Stimulated activated CD4-positive, alpha-beta T cell treated with anti-CD3 and anti-CD28 coated beads, TNF-alpha, amount 100 ng/mL, for 24 hours (primary cell): ENCODE measurements around the gene TGFBR2.

Experiments
- DNase-seq, 3 experiments: peaks; one replicate each; pipeline ENCODE4 v3.0.0-alpha.2; 2020; ENCODE audit warnings: low read depth in 3 of 3

TGFBR2 gene

DNA sequence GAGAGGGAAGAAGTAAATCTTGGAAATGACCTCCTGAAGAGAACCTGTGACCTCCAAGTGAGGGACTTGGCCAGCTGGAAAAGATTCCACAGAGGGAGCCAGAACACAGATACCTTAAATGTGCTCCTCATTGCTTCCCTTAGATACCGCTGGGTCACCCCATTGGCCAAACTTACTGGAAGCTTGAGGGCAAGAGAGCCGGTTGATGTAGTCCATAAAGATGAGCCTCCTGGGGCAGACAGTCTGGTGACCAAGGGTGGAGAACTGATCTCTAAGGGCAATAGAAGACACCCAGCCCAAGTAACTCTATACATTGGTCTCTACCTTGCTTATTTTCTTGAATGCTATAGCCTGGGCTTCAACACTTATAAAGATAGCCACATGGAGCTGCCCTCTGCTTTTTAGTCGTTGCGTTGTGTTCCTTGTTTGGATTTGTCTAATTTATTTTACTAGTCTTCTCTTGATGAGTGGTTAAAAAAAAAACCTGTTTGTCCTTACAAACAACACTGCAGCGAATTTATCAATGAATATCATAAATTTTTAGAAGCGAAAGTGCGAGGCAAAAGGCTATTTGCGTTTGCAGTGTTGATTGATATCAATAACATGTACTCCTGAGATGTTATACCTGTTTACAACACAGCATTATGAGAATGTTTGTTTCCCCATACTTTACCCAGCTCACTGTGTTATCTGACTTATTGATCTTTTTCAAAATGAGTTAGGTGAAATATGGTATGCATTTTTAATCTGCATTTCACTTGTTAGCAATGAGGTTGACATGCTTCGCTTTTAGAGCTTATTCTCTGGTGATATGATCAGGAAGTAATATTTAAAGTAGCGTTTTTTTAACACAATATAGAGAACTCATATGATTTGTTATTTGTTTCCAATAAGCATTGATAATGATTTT lies 31.2 kb downstream of the TGFBR2 start:
- DNase-seq: no peak

DNA sequence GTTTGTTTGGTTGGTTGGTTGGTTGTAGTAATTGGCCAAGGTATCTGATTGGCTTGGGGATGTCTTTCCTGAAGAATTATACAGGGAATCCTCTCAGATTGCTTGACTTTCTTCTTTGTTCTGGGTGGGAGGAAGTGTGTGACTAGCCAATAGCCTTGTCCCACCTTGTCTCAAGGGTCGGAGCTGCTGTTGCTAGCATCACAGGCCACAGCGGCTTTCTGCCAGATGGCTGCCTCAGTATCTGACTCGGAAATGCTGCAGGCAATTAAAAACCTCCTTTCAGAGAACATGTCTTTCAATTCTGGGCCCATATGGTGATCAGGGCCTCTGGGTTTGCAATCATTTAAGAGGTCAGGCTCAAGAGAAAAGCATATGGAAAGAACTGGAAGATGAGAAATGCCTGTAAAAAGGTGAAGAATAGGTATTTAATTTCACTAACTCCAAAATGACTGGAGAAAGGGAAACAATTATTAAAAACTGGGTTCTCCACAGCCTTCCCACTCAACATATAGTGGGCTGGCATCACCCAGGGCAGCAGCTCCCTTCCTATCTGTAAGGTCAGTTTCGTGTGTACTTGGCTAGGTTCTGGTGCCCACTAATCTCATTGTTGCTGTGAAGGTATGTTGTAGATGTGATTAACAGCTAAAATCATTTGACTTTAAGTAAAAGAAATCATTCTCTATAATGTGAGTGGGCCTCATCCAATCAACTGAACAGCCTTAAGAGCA lies 32.4 kb downstream of the TGFBR2 start:
- DNase-seq: no peak

DNA sequence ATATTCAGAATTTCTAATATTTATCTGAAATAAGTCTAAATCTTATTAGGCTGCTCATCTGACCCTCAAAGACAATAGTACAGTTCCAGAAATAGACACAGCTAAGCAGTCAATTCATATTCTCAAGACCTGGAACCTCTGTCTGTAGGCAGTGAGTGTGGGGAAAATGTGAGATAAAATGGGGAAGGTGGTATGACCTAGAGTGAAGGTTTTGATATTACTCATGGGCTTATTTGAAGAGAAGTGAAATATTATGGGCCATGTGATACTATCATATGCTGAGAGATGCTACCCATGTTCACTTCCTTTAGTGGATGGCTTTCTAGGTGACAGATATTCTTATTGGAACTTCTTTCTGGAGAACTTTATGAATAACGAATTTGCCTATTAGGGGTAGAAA lies 33.5 kb downstream of the TGFBR2 start:
- DNase-seq: no peak

DNA sequence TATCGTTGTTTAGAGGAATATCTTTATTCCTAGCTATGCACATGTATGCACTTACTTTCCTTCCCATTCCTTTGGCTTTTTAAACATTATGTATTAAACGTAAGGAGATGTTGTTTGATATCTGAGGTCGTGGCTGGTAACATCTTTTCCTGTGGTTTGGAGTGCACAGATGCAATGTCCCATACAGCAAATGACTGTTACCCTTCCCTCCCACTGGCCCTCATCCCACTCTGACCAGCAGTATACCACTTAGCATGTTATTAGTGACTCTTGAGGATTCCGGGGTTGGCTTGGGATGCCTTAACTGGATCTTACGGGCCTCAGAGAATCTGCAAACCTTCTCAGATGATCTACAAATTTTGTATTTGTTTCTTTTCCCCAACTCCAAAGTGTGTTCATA lies 34.5 kb downstream of the TGFBR2 start:
- no peak for DNase-seq

DNA sequence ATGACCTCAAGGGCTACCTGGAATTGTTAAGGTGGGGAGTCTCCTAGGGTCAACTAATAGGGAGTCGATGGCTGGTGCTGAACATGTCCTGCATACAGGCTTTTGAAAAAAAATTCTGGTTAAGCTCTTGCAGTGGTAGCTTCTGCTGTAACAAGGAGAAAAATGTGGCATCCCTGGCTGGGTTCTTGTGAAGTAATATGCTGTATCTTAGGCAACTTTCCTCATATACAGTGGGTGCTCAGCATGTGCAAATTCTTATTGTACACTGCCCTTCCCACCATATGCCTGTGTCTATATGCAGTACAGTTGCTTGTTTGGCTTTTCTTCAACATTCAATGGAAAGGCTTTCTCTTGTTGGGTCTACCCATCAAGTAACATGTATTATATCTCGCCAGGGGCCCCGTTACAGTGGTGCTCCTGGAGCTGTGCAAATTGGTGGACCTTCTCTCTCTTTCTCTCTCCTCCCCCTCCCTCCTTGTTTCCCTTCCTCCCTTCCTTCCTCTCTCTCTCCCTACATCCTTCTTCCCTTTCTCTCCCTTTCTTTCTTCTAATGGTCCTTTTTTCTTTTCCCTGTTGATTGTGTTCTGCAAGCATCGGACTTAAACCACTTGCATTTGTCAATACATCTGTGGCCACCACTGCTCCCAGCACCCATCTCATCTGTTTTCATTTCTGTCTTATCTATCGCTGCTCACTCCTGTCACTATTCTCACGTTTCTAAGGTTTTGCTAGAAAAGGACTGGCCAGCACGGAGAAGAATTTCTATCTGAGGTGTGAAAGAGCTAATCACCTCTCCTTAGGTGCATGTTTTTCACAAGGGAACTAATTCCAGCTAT lies 35.2 kb downstream of the TGFBR2 start:
- no peak for DNase-seq

DNA sequence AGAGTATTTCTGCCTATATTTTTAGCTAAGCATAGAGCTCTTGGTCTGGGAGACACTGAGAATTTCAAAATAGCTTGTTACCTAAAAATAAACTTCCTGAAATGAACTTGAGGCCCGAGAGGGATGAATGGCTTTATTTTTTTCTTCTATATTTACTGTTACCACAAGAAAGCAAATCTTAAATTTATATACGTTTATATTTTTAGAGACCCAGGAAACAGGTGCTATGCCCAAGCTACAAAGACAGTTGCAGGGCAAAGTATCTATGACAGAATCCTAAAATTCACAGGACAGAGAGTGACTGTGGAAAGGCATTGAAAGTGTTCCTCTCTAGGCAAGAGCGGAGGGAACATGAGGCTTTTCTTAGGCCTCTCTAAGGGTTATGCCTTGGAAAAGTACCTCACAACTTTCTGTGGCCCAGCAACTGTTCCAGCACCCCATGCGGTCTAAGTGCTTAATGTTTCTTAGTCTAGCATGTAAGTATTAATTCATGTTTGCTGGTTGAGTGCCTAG lies 36.5 kb downstream of the TGFBR2 start:
- DNase-seq: no peak

DNA sequence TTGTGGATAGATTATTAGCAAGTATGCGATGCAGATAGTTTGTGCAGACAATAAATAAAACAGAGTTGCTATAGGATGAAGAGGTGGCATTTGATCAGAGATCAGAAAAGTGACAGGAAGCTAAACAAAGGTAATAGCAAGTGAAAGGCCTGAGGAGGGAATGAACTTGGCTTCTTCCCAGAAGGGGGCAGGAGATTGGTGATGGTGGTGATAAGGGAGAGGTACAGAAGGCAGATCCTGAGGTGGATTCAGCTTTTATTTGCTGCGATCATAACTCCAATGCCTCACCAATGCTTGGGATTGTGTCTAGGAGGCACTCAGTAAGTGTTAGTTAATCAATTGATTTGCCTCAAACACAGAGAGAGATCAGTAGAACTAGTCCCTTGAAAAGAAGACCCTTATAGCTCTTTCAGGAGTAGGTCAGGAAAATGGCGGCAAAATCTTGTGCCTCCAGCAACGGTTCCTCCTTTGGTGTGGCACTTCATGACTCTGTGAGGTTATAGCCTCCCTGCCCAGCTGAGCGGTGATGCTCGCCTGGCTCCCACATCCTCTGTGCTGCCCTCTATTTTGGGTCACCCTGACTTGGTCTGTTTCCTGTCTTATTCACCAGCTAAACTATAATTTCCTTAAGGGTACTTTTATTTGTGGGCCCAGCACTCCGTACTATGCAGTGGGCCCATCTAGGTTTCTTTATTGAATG lies 37.5 kb downstream of the TGFBR2 start:
- DNase-seq: no peak

DNA sequence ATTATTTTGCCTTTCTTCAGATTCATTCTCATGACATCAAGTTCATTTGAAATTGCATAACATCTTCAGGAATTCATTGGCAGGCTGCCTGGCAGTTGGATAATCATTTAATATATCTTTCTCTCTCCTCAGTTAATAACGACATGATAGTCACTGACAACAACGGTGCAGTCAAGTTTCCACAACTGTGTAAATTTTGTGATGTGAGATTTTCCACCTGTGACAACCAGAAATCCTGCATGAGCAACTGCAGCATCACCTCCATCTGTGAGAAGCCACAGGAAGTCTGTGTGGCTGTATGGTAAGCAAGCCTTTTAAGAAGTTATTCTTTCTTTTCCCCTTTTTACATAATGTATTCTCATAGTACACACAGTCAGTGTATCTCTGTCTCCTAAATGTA lies 38.2 kb downstream of the TGFBR2 start:
- DNase-seq: peak in 1 of 3 experiments; percentile 51

DNA sequence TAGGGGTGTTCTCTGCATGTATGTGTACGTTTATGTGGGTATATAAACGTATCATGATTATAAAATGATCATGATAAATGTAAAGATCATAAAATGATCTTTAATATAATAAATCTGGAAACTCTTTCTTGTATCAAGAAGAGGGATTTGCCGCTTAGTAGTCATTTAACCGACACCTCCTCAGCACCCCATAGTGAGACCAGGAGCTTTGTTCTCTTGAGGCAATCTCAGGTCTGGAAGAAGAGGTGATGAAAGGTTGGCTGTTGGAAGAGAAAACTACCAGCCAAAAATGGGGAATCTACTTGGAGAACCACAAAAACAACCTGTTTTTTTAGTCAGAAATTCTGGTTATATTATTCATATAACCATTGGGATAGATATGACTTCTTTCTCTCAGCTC lies 38.7 kb downstream of the TGFBR2 start:
- no peak for DNase-seq

DNA sequence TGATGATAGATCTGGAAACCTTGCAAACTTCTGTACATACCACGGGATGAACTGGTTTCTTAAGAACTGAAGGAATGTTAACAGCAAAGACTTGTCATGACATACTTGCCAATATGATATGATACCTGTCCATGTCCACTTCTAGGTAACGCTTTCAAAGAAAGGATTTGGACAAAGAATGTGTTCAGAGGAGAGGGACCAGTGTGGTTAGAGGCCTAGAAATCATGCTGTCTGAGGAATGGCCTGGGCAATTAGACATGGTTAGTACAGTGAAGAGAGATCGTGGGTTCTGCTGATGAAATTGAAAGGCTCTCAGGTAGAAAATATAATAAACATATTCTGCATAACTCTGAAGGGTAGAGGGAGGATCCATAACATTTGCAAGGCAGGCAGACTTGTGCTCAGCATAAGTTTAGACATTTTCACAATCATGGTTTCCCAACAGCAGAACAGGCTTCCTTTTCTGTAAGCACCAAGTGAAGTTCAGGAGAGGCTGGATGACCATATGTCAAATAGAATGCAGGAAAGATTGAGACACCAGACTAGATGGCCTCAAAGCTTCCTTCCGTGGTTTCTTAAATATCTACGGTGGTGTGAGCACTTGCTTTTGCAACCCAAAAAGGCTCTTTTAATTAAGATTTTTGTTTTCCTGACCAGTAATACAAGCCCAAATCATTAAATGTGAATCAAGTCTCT lies 39.9 kb downstream of the TGFBR2 start:
- no peak for DNase-seq

DNA sequence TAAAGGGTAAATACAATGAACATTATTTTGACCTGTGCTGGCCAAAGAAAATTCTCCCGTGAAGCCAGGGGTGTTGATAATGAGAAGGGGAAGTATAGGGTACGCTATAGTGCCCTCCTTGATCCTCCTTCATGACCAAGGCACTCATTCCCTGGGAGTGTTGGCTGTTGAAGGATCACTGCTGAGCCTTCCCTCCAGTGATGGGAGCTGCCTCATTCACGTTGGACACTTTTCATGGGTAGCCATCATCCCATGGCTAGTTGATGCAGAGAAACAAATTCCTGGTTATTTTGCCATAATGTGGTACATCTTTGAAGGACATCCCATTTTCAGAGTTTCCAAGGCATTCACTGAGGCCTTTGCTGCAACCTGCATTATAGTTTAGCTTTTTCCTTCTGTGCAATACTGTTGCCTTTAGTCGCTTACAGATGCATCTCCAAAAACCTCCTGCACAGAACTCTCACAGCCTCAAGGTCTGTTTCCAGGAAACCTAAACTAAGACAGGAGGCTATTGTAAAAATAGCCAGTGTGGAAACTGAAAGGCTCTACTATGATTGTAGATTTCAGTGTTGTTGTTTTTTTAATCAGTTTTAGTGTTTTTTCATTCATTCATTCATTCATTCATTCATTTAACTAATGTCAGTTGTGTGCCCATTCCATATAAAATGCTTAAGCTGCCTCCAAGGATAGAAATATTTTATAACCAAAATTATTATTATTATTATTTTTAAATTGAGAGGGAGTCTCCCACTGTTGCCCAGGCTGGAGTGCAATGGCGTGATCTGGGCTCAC lies 40.8 kb downstream of the TGFBR2 start:
- DNase-seq: no peak

DNA sequence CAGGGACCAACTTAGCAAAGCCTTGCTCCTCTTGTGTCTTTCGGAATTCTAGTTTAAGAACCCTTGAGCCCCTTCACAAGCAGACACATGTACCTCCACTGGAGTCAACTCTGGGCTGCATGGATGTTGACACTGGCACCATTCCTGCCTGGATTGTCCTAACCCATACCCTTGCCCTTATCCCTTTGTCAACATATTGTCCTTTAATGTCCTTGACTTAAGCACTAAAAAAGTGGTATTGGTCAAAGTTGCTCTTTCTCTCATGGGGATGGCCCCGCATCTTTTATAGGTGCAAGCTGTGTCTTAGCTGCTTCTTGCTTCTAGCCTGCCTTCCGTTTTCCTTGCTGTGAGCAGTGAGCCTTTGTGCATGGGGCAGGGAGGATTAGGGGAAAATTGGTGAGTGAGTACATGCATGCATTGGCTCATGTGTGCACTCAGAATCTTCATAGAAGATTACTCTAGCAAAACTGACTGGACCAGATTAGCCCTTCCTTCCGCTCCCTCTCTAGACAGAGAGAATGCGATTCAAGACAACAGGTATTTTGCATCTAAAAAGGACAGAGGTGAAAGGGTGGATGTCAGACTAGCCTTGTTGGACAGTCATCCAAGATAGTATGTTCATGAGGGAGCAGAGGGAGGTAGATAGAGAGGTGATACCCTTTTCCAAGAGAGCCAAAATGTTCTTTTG lies 42.4 kb downstream of the TGFBR2 start:
- no peak for DNase-seq

DNA sequence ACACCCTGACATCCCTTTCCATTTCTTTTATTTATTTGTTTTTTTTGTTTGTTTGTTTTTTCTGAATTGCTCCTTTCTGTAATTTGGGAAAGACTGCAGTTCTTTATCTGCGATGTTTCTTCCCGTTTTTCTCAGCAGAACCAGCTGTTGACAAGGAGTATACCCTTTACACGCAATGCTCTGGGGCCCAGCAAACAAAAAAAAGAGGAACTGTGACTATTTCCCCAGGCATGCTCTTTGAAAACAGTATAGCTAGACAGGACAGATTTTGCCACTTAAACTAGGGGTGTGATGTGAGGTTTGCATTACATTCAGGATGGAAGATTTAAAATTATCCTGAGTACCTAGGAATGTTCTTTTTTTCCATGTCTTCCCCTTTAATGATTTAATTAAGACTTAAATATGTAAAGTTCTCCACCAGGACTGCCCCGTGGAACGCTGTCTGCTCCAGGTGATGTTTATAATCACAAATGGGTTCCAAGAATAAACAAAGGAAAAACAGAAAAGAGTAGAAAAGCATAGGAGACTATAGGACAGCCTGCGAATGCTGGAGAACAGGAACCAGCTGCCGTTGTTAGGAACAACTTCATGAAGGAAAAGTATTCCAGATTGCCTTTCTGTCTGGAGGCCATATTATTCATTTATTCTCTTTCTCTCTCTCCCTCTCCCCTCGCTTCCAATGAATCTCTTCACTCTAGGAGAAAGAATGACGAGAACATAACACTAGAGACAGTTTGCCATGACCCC lies 43.3 kb downstream of the TGFBR2 start:
- DNase-seq: no peak

DNA sequence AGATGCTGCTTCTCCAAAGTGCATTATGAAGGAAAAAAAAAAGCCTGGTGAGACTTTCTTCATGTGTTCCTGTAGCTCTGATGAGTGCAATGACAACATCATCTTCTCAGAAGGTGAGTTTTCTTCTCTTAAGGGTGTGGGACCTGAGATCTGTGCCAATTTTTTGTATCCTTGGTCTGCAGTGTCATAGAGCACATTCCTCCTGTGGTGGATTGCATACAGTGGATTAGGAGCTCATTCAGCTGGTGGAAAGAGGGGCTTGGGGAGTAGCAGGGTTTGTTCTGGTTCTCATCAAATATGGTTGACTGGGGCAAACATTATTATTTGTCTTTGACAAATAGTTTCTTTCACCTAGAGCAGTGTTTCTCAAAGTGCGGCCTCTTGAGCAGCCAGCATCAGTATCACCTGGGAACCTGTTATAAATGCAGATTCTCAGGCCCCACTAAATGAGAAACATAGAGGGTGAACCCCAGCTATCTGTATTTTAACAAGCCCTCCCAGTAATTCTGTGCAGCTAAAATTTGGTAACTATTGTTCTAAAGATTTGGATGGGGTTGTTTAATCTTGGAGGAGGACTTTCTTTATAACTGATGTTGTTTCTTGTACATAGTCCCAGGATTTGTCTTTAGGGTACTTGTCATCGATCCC lies 44.1 kb downstream of the TGFBR2 start:
- DNase-seq: no peak

DNA sequence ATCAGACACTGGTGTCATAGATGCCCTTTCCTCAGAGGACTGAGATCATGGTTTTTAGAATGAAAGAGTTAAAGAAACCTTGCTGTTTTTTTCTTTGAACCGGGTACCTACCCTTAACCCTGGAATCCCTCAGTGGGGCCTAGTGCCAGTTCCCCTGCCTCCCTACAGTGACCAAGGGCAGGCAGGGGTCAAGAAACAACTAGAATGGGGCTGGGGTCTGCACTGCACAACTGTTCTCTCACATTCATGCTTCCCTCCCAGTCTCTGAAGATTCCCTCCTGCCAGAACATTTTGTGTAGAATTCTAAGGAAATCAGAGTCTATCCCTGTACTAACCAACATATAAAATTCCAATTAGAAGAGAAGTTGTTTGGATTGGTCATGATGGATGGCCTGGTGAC lies 47.9 kb downstream of the TGFBR2 start:
- no peak for DNase-seq

DNA sequence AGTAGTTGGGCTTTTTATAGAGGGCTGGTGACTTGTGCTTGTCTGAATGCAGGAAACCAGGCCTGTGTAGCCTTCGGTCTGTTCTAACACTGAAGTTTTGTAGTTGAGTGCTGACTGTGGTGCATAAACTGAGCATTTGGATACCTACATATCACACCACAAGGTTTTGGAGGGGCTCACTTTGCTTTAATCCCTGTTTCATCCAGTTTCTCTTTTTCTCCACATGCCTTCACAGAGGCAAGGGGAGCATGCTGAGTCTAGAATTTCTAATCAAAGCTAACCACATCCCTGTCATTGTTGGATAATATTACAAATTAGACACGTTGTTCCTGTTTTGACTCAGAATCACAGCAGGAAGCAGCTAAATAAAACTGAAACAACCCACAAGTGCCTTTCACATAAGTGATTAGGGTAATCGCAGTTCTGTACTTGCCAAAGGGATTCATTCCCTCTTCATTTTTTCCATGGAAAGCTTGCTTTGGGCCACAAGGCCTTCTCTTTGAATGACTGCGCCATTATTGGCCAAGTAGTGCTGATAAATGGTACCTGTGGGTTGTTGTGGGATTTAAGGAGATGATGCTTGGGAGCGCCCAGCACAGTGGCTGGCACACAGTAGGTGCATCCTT lies 48.9 kb downstream of the TGFBR2 start:
- DNase-seq: no peak

DNA sequence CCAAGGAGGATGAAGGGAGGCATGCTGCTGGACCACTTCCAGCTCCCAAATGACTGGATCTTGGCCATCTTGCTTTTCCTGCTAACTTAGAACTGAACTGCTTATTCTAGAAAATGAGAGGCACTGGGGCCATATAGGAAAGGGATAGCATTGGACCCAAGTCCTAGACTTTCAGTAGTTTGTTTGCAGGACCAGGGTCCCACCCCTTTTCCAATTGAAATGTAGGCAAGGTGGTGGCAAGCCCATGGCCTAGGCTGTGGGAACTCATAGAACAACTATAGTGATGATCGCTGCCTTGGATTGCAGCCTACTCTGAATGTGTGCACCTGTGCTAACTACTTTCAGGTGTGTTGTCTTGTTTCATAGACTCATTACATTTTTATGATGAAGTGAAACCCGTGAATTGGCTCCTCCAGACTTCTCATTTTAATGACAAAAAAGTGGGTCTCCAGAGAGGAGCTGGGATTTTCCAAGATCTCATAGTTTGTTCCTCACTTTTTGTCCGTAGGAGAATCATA lies 50.3 kb downstream of the TGFBR2 start:
- no peak for DNase-seq
